Ureter (tissue), 1 donor: Measurements from ENCODE around the gene PAFAH2. TPM values are rescaled to one million over a fixed set of nuclear protein-coding genes. Genes with fewer than 3 reads are reported as not detected.

ENCODE experiments used
- DNase-seq: peaks from one replicate; pipeline ENCODE4 v3.0.0-alpha.2; 2020; ENCODE audit warnings: low spot score
- total RNA-seq: library from RNA; stranded (reverse); gene quantifications from one replicate; pipeline ENCODE4 v1.2.4, GENCODE V29; 2023
- donor health status: DM: yes; HTN: yes; CAD: no.

PAFAH2 gene
- total RNA-seq = 12.3 TPM

- peak; percentile 98 for DNase-seq
Measured at GRCh38 chr1:25997828-25998761, at the start of gene PAFAH2. Gene PAFAH2 (minus strand): TSS chr1:25998063. CDS start chr1:25990816, 7,247 bp downstream.

GRCh38 chr1:26047278-26047874 is 49.5 kb upstream of the PAFAH2 start:
- DNase-seq = no peak

DNA sequence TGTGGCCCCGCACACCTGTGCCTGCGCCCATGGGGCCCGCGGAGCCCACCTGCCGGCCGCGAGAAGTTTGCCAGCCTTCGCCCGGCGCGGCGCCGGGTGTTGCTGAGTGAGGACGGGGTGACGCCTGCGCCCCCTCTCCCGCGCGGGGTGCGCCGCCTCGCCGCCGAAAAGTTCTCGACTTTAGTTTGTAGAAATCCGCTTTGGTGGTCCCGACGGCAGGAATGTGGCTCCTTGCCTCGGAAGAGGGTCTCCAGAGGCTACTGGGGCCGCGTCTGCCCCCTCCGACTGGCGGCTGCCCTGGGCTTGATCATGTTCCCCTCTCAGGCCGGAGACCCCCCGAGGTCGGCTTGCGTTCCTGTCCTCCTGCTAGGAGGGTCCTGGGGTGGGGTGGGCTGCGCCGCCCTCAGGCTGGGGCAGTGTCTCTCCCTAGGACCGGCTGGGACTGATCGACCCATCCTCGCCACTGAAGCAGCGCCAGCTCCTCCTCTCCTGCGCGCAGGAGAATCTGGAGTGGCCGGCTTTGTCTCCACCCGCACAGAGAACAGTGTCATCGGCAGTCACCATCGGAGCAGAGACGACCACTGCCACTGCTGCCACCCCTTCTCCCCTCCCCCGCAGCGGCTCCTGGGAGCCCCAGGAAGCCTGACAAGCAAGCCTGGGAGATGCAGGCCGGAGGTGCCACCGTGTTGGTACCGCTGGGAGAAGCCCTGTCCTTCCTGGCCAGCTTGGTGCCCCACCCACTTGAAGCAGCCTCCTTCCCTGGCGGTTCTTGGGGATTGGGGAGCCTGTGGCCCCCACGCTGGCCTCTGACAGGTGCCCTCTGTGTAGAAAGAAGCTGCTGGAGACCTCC is 48.6 kb upstream of the PAFAH2 start:
- DNase-seq = no peak

DNA sequence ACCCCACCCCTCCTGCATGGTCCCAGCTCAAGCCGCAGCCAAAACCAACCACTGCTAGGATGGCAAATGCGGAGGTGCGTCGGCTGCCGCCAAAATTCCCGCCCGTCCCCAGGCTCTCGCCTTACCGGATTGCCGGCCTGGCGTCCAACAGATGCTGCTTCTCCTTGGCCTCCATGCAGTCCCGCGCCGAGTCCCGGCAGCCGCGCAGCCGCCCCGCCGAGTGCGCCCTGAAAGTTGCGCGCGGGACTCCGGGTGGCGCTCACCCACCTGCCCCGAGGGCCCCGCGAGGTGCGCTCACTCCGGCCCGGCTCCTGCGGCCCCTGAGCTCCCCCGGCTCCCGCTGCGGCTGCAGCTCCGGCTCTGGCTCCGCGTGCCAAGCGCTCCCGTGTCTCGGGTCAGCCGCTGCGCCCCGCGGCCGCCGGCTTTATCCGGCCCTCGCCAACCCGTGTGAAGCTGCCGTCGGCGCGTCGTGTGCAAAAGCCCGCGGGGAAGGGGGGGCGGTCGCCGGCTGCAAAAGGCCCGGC is 47.9 kb upstream of the PAFAH2 start, which contains the start of gene SLC30A2:
Gene SLC30A2 (minus strand): TSS at position 397 of the 524 bp plus-strand sequence. CDS start 222 bp downstream, at position 175.
- no peak for DNase-seq

DNA sequence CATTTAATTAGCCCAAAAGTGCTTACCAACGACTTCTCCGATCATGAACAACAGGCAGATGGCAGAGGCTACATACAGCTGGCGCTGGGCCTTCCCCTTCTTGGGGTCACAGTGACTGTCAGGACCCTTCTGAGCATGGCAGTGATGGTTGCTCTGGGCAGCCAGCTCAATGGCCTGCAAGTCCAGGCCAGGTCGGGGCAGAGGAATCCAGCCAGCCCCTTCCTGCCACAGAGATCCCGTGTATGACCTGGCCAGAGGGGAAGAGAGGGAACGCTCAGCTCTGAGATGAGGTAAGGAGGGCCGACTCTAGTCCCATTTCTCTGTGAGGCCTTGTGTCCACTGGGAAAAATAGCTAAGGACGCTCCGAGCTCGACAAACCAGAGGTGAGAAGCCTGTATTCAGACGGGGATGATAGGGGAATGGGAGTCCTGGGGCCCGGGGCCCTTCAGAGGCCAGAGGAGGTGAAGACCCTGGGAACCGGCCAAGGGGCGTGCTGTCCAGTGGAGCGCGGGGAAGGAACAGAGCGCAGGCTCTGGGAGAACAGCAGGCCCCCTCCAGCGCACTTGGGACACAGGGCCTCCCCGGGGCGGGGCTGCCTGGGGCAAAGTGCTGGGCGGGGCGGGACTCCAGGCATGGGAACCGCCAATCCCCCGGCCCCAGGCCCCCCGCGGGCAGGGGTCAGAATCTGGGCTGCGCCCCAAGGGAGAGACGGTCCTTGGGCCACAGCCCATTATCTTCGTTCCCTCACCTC is 47.3 kb upstream of the PAFAH2 start:
- DNase-seq = no peak

DNA sequence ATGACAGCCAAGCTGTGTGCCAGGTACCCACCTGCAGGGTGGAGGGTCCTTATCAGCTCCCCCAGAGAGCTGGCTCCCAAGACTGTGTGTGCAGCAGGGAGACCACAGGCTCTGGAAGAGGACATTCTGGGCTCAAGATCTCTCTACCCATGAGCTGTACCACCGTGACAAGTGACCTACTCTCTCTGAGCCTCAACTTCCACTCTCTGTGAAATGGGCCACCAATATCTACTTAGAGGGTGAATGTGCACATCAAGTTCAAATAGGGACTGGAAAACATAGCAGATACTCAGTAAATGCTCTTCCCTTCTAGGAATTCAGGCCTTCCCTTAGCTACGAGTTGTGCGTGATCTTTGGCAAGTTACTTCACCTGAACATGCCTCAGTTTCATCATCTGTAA is 46.6 kb upstream of the PAFAH2 start:
- DNase-seq = no peak

GRCh38 chr1:26043765-26044164 is 45.9 kb upstream of the PAFAH2 start:
- DNase-seq = no peak

- DNase-seq = no peak
Measured at GRCh38 chr1:26041978-26042377, 44.1 kb upstream of the PAFAH2 start.

- no peak for DNase-seq
Measured at GRCh38 chr1:26041401-26041800, 43.5 kb upstream of the PAFAH2 start.

DNA sequence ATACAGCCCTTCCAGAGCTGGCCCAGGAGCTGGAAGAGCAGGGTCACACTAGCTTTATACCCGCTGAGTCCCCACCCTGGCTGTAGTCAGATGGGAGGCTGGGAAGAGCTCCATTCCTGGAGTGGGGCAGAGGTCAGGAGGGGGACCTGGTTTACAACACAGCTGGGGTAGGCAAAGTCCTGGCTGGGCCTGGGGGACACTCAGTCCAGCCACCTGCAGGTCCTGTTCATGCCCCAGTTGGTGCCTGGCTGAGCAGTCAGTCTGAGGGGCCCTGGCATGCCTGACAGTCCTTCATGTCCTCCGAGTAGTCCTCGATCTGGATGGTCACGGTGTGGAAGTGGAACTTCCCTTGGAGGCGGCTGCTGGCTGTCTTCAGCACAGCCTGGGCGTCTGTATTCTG is 41.0 kb upstream of the PAFAH2 start:
- no peak for DNase-seq

- no peak for DNase-seq
Measured at GRCh38 chr1:26038477-26038876, 40.6 kb upstream of the PAFAH2 start.

- DNase-seq = no peak
Measured at GRCh38 chr1:26037904-26038303, 40.0 kb upstream of the PAFAH2 start.

GRCh38 chr1:26036756-26037281 is 39.0 kb upstream of the PAFAH2 start:
- DNase-seq = no peak

DNA sequence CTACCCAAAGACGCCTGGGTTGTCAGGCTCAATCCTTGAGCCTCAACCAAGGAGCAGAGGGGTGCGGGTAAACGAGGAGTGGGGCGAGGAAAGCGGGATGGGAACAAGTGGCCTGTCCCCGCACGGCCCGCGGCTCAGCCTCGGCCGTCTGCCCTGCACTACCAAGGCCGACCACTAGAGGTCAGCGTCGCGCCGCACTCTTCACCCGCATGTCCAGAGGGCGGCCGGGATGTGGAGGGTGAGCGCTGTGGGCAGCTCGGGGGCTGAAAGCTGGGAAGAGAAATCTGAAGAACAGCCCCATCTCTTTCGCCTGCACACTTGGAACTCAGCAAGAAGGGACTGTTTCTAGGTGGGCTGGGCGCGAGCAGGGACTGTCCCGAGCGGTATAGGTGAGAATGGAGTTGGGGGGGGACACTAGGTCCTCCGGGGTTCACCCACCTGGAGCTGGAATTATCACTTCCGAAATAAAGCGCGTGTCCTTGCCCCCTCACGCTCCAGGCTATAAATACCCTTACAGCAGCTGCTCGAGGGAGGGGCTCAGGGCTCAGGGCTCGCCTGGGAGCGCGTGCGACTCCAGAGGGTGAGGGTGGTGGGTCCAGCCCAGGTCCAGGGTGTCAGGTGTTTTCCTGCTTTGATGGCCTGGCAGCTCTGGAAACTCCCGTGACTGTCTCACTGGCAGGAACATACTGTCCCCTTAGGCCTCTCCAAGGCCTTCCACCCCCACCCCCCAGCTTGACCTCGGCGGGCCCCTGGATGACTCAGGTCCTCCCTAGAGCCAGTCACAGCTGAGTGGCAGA is 38.3 kb upstream of the PAFAH2 start:
- DNase-seq = peak; percentile 87

- DNase-seq = peak; percentile 94
Measured at GRCh38 chr1:26035203-26035958, 37.5 kb upstream of the PAFAH2 start.

DNA sequence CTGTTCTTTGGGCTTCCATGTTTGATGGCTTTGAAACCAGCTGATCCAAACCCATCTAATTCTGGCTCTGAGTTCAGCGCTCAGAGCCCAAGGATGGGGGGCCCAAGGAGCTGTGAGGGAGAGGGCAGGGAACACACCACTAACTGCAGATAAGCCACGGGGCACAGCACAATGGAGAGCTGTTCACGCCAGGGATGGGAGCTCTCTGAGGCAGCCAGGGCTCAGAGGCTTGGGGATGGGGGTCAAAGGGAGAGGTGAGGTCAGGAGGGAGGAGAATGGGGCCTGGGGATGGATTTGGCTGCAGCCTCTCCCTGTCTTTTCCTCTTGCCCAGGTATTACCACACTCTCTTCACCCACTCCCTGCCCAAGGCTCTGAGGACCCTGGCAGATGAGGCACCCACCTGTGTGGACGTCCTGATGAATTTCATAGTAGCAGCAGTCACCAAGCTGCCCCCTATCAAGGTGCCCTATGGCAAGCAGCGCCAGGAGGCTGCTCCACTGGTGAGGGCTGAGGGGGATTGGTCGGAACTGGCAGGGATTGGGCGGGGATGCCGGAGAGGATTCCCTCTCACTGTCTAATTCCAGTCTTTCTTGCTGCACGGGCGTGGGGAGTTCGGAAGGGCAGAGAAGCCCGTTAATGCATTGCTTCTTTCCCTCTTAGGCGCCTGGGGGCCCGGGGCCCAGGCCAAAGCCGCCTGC is 36.8 kb upstream of the PAFAH2 start:
- no peak for DNase-seq

- no peak for DNase-seq
Measured at GRCh38 chr1:26032656-26033357, 34.9 kb upstream of the PAFAH2 start.
